ENCODE measurements around the gene ATP10A.

The ATP10A gene, protein sequence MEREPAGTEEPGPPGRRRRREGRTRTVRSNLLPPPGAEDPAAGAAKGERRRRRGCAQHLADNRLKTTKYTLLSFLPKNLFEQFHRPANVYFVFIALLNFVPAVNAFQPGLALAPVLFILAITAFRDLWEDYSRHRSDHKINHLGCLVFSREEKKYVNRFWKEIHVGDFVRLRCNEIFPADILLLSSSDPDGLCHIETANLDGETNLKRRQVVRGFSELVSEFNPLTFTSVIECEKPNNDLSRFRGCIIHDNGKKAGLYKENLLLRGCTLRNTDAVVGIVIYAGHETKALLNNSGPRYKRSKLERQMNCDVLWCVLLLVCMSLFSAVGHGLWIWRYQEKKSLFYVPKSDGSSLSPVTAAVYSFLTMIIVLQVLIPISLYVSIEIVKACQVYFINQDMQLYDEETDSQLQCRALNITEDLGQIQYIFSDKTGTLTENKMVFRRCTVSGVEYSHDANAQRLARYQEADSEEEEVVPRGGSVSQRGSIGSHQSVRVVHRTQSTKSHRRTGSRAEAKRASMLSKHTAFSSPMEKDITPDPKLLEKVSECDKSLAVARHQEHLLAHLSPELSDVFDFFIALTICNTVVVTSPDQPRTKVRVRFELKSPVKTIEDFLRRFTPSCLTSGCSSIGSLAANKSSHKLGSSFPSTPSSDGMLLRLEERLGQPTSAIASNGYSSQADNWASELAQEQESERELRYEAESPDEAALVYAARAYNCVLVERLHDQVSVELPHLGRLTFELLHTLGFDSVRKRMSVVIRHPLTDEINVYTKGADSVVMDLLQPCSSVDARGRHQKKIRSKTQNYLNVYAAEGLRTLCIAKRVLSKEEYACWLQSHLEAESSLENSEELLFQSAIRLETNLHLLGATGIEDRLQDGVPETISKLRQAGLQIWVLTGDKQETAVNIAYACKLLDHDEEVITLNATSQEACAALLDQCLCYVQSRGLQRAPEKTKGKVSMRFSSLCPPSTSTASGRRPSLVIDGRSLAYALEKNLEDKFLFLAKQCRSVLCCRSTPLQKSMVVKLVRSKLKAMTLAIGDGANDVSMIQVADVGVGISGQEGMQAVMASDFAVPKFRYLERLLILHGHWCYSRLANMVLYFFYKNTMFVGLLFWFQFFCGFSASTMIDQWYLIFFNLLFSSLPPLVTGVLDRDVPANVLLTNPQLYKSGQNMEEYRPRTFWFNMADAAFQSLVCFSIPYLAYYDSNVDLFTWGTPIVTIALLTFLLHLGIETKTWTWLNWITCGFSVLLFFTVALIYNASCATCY (N-terminal part only)

DNA sequence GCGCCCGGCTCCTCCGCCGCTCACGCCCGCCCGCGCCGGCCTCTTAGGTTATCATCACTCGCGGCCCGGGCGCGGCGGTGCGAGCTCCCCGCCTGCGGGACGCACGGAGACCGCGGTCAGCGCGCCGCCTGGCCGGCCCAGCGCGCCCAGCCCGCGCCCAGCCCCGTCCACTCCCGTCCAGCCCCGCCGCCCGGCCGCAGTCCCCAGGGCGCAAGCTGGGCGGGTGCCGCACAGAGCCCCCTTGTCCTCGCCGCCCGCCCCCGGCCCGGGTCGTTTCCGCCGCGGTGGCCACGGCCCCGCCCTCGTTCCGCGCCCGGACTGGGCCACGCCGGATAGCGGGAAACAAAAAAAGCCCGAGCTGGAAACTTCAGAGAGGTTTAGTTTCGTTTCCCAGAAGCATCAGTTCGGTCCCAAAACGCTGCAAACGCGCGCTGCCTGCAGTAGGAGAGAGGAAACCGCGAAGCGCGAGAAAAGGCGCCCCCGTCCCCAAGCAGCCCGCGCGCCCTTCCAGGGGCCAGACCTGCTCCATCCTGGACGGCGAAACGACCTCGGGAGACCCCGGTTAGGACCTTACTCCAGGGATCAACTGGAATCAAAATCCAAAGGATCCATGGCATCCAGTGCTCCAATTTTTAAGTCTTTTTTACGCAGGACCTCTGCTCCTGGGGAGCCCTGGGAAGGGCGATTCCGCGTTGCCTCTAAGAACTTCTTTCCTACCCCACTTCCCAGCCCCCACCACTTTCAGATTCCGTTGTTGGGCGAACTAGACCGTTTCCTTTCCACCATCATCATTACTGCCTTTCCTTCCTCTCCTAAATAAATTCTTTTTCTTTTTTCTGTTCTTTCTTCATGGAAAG is at the start of gene ATP10A:
TSS of gene ATP10A (minus strand) at position 217 of the 857 bp plus-strand sequence. CDS start 231 bp downstream, outside the sequence.
- DNase-seq = no peak

DNA sequence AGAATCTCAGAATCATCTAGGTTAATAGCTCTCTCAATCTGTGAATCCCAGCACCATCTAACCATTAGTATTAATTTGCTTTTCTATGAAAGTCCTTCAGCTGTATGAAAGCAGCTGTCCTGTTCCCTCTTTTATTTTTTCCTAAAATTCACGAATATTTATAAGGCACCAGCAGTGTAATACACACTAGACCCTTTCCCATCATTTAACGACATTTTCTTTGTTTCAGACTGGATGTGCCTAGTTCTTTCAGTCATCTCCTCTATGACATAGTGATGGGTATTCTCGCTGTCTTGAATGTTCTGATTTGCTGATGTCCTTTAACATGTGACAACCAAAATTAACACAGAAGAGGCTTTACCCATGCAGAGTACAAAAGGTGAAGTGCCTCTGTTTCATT is 48.9 kb upstream of the ATP10A start:
- no peak for DNase-seq

- no peak for DNase-seq
Measured at GRCh38 chr15:25910832-25911231, 47.7 kb upstream of the ATP10A start.

GRCh38 chr15:25909806-25910205 is 46.7 kb upstream of the ATP10A start:
- no peak for DNase-seq

GRCh38 chr15:25909325-25909724 is 46.2 kb upstream of the ATP10A start:
- DNase-seq = no peak

- DNase-seq = peak; percentile 35
Measured at GRCh38 chr15:25905140-25905539, 42.0 kb upstream of the ATP10A start.

DNA sequence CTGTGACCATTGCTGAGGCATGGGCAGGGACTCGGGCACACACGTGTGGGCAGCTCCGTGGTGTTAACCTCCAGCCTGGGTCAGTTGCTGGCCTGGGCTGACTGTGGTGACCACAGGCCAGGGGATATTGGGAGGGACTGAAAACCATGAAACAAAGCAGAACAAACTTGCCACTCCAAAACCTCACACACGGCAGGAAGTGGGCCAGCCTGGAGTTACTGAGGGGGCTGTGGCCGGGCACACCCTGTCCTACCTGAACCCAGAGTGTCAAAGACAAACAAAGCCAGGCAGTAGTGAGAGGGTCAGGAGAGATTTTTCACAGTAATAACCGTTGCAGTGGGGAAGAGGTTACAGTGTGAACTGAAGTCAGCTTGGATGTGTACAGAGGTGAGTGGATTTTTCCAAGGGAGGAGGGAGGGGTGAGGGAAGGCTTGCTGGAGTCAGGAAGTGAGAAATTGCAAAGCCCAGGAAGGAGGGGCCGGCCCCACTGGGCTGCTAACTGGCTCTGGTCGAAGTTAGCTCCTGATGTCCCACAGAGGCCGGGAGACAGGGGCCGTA is 40.0 kb upstream of the ATP10A start:
- peak; percentile 39 for DNase-seq

GRCh38 chr15:25901811-25902605 is 38.9 kb upstream of the ATP10A start:
- DNase-seq = no peak

DNA sequence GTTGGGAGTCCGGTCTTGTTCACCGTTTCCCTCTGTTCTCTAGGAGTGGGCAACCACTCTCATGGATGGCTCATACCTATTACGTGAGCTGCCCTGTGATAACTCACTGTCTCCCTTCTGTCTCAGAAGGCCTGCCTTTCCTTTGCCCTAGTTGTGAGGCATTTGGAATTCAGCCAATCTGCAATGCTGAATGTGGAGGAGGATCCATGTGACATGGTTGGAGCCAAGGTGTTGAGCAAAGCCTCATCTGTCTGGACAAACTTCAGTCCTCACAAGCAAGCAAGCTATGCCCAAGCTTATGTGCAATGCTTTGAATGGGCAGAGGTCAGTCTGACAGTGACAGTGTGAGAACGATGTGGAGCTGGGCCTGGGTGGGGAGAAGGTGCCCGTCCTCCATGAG is 37.8 kb upstream of the ATP10A start:
- DNase-seq = no peak

DNA sequence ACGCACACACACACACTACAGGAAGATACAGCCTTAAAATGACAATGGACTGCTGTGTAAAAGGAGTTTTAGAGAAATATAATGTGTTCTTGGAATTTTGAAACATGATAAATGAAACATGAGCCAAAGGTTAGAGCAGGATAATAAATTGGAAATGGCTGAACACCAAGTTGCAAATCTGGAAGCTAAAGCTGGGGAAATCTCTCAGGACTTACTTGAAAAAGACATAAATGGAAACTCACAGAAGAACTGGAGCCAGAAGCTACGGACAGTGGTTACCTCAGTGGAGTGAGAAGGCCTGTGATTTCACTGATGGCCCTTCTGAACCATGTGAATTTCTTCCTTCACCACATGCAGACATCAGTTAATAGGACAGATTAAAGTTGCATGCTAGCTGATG is 37.3 kb upstream of the ATP10A start:
- DNase-seq = no peak

- DNase-seq = no peak
Measured at GRCh38 chr15:25899870-25900269, 36.7 kb upstream of the ATP10A start.

DNA sequence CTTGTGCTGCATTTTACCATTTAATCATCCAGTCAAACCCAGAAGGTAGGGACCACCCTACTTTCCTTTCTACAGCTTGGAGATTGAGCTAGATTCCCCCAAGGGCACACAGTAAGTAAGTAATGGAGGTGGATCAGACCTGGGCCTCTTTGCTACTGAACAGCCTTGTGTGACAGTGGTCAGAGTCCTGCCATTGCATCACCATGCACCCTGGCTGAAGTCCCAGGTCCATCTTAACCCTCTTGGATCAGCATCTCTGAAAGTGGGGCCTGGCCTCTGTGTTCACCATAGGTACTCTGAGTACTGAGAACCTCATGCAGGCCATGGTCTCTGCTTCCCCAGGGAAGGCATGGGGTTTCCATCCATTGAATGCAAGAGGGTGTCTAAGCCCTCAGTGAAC is 34.5 kb upstream of the ATP10A start:
- no peak for DNase-seq

DNA sequence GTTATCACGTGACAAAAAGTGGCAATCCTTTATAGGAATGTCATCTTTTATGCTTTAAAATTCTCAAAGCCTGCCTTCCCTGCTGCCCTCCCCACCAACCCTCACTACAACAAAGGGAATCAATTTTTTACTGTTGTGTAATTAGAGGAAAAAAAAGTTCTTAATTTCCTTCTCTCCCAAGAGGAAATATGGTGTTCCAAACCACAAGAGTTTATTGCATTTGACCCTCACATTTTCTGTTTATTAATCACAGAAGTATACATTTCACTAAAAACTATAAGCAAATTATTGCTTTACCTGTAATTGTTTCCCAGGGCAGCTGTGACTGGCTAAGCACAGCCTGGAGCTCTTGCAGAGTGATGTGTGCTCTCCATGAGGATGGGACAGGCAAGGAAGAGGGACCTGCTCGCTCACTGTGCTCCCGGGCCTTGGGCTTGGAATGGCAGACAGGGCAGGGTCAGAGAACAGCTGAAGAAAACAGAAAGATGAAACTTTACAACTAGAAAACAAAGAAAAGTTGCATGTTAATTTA is 31.3 kb upstream of the ATP10A start:
- no peak for DNase-seq

DNA sequence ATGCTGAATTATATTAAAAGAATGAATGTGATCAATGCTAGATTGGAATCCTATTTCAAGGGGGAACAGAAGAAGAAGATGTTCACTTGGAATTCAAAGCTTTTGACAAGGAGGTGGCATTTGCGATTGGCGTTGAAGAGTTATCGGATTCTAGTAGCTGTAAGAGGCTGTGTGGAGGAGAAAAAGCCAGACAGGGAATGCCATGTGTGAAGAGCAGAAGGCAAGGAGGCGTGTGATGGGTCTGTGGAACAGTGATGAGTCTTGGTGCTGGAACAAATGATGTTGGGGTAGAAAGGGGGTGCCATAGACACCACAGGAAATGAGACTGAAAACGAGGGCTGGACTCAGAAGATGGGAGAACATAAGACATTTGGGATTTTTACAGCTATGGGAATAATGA is 30.5 kb upstream of the ATP10A start:
- DNase-seq = no peak

DNA sequence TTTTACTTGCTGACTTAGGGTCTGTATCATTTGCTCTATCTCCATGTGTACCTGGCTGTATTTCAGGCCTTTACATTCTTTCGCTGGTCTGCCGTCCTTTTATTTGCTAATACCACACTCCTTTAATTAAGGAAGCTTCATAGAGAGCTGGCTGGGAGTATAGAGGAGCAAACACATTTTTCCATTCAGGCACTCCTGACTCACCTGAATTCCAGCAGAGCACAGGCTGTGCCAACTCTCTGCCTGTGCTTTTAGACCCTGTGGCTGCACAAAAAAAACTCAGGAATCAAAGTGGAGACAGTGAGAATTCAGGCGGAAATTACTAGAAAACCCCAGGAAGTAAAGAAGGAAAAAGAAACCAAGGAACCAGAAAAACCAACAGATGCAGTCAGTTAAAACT is 29.0 kb upstream of the ATP10A start:
- no peak for DNase-seq

DNA sequence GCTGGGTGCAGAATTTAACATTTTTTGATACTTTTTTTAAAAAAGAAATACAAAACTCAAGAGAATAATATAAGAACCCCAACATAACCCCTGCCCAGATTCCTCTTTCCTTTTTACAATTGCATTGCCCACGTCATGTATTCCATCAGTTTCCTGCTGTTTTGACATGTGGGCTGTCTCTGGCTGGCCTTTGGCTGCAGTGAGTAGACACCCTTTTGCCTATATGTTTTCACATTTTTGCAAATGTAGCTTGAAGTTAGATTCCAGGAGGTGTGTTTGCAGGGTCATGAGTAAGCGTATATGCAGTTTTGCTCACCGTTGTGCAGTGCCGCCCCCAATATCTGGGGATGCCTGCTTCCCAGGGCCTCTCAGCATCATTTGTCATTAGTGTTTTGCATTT is 28.0 kb upstream of the ATP10A start:
- DNase-seq = no peak

- DNase-seq = no peak
Measured at GRCh38 chr15:25890529-25890928, 27.4 kb upstream of the ATP10A start.

DNA sequence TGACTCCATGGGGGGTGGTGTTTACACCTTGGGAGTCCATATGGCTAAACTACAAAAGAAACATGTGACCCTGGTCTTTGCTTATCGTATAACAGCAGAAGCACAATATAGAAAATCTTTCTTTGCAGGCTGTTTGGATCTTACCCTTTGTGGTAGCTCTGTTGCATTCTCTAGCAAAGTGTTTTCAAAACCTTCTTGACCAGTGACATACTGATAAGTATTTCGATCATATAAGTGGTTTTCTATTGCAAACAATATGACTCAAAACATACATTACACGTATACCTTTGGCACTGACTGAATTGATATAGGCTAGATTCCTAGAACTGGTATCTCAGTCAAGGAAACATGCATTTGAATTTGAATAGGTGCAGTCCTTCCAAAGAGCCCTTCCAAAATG is 24.7 kb upstream of the ATP10A start:
- DNase-seq = no peak

- no peak for DNase-seq
Measured at GRCh38 chr15:25886498-25887140, 23.5 kb upstream of the ATP10A start.

- no peak for DNase-seq
Measured at GRCh38 chr15:25884370-25884769, 21.2 kb upstream of the ATP10A start.
